PFSK-1 (cell line): Measurements from ENCODE around the gene GATD1.

Experiments
- FOXP2 ChIP-seq: optimal IDR thresholded peaks from 2 replicates; pipeline ENCODE3; 2011; ENCODE audit warnings: borderline replicate concordance, control low read depth, inconsistent platforms; ENCODE audit not compliant: insufficient read depth; ENCODE audit errors: extremely low read length, extremely low read depth
- POLR2AphosphoS5 ChIP-seq: IDR thresholded peaks from 2 replicates; pipeline ENCODE4 v1.6.1; 2012; ENCODE audit warnings: low read depth, mild to moderate bottlenecking, control low read depth, low read length, moderate library complexity
- REST ChIP-seq, 2 experiments: IDR thresholded peaks; 2 replicates each; pipeline versions ENCODE4 v1.6.1 to v1.8.0; 2011 to 2012; ENCODE audit warnings: low read depth in 2 of 2, low read length in 2 of 2, control low read depth in 1 of 2, inconsistent platforms in 1 of 2, mild to moderate bottlenecking in 1 of 2, moderate library complexity in 1 of 2; ENCODE audit not compliant: insufficient read depth in 1 of 2
- SIN3A ChIP-seq: IDR thresholded peaks from 2 replicates; pipeline ENCODE4 v1.6.1; 2012; ENCODE audit warnings: mild to moderate bottlenecking, low read length, moderate library complexity, borderline replicate concordance; ENCODE audit not compliant: insufficient read depth
- TAF1 ChIP-seq: IDR thresholded peaks from 2 replicates; pipeline ENCODE4 v1.6.1; 2012; ENCODE audit warnings: low read length, control low read depth, borderline replicate concordance; ENCODE audit not compliant: insufficient read depth

The GATD1 gene

GRCh38 chr11:820655-821511 is 43.6 kb upstream of the GATD1 start:
- no peak for TF ChIP-seq SIN3A
- TF ChIP-seq FOXP2 = no peak
- no peak for TF ChIP-seq REST (IDR thresholded peaks at IDR 0.05; ENCODE audit: insufficient read depth in 1 of 2, low read depth in 2 of 2, low read length in 2 of 2)
- no peak for TF ChIP-seq TAF1
- TF ChIP-seq POLR2AphosphoS5 = no peak

- TF ChIP-seq FOXP2 = no peak
- TF ChIP-seq TAF1 = 0 out of 2 replicates have a peak, but pooled peaks have one; percentile 29
- TF ChIP-seq SIN3A = peak; percentile 75; the same call in 1 of the 2 replicates
- TF ChIP-seq REST (IDR thresholded peaks at IDR 0.05; ENCODE audit: insufficient read depth in 1 of 2, low read depth in 2 of 2, low read length in 2 of 2) = no peak
Measured at GRCh38 chr11:819943-820649, 42.8 kb upstream of the GATD1 start.

- no peak for TF ChIP-seq TAF1
- TF ChIP-seq REST (IDR thresholded peaks at IDR 0.05; ENCODE audit: insufficient read depth in 1 of 2, low read depth in 2 of 2, low read length in 2 of 2) = no peak
- TF ChIP-seq POLR2AphosphoS5 = peak; percentile 97
- TF ChIP-seq FOXP2 = no peak
- TF ChIP-seq SIN3A = peak; percentile 61; the same call in 1 of the 2 replicates
Measured at GRCh38 chr11:819129-819931, 42.0 kb upstream of the GATD1 start.

- no peak for TF ChIP-seq FOXP2
- no peak for TF ChIP-seq POLR2AphosphoS5
- TF ChIP-seq REST (IDR thresholded peaks at IDR 0.05; ENCODE audit: insufficient read depth in 1 of 2, low read depth in 2 of 2, low read length in 2 of 2) = no peak
- no peak for TF ChIP-seq SIN3A
- no peak for TF ChIP-seq TAF1
Measured at GRCh38 chr11:818396-819128, 41.3 kb upstream of the GATD1 start, which contains the start of gene PNPLA2. Gene PNPLA2 (plus strand): TSS chr11:818914. CDS start chr11:819719, 805 bp downstream.
